Activated B cell treated with CpG ODN at 0.5 μM for 24 hours (primary cell): Measurements from ENCODE around the gene SYTL1. TPM values are rescaled to one million over a fixed set of nuclear protein-coding genes. Genes with fewer than 3 reads are reported as not detected.
"Not testable (repeated sequence)": the region's sequence is repeated elsewhere in the genome, so short reads cannot be mapped to it uniquely, and the experiment has no call there.

Experiments
- ATAC-seq: fragments of 200-7000 bp; cut with Tn5 transposase; one replicate; pipeline ENCODE4 v1.10.0; 2021; ENCODE audit warnings: low read depth, mild to moderate bottlenecking, moderate library complexity
- CTCF ChIA-PET: fragments of 350-600 bp; sonication (Branson Sonifier 250); formaldehyde crosslinking; loops from one replicate; lab custom pipeline; 2021; ENCODE audit warnings: antibody characterized with exemption; lab: Charles Lee
- POLR2A ChIA-PET: fragments of 350-600 bp; sonication (Branson Sonifier 250); formaldehyde crosslinking; loops from one replicate; lab custom pipeline; 2021; ENCODE audit warnings: antibody characterized with exemption; lab: Charles Lee
- DNase-seq: peaks from one replicate; pipeline ENCODE4 v3.0.0; 2022
- H3K27ac Mint-ChIP-seq: one replicate; pipeline ENCODE4 v1.8.0; 2020; ENCODE audit warnings: mixed read lengths
- H3K27me3 Mint-ChIP-seq: one replicate; pipeline ENCODE4 v1.8.0; 2021; ENCODE audit warnings: mixed read lengths
- H3K36me3 Mint-ChIP-seq: one replicate; pipeline ENCODE4 v1.8.0; 2021; ENCODE audit warnings: low read depth, mixed read lengths
- H3K4me1 Mint-ChIP-seq: one replicate; pipeline ENCODE4 v1.8.0; 2021; ENCODE audit warnings: mixed read lengths
- H3K4me3 Mint-ChIP-seq: one replicate; pipeline ENCODE4 v1.8.0; 2020; ENCODE audit warnings: mild to moderate bottlenecking, mixed read lengths
- H3K9me3 Mint-ChIP-seq: one replicate; pipeline ENCODE4 v1.8.0; 2020; ENCODE audit warnings: mixed read lengths
- intact Hi-C: fragments of 100-400 bp; cut with micrococcal nuclease; formaldehyde crosslinking; loops from one replicate; pipeline ENCODE4 v1.15.1; 2024
- total RNA-seq: library from RNA; stranded (reverse); gene quantifications from 2 replicates; pipeline ENCODE4 v1.2.3, GENCODE V29; 2022
- TF ChIP-seq, protein P1 (sequence below): fragments of 200-600 bp; IDR thresholded peaks from one replicate; pipeline ENCODE4 v1.8.0; 2022; ENCODE audit warnings: antibody characterized with exemption, mild to moderate bottlenecking

Gene SYTL1
- total RNA-seq, 1 donor from 2014 or later: 76.0 TPM

DNA sequence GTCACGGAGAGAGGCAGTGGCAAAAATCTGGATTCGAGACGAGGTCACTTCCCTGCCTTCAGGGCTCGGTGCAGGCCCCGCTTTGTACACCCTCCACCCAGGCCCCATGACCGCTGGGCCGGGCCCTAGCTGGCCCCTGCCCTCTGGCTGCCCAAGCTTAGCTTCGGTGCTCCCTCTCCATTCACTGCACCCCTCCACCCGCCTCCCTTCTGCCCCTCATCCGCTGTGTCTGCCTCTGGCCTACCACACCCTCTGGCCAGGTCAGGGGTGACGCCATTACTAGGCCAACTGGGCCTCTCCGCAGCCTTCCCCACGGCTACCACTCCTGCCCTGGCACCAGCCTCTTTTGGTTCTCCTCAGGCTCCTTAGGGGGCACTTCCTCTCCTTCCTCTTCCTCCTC, 41.8 kb downstream of the SYTL1 start:
- H3K4me1 Mint-ChIP-seq: peaks cover 8% of the 10 kb centered on the region
- ChIA-PET CTCF (interaction anchor here (0.6 to 11.1 kb wide), 3 partner anchors 27 to 200 kb away, joined by 4 to 171 read pairs (median 18); no protein-coding TSS in a partner anchor), POLR2A (interaction anchor here (0.9 to 1.3 kb wide), 2 partner anchors 13 to 18 kb away, joined by 3 to 5 read pairs; no protein-coding TSS in a partner anchor)
- ATAC-seq: no peak
- no peaks in the 10 kb centered on the region for H3K36me3 Mint-ChIP-seq
- TF ChIP-seq, protein P1, sequence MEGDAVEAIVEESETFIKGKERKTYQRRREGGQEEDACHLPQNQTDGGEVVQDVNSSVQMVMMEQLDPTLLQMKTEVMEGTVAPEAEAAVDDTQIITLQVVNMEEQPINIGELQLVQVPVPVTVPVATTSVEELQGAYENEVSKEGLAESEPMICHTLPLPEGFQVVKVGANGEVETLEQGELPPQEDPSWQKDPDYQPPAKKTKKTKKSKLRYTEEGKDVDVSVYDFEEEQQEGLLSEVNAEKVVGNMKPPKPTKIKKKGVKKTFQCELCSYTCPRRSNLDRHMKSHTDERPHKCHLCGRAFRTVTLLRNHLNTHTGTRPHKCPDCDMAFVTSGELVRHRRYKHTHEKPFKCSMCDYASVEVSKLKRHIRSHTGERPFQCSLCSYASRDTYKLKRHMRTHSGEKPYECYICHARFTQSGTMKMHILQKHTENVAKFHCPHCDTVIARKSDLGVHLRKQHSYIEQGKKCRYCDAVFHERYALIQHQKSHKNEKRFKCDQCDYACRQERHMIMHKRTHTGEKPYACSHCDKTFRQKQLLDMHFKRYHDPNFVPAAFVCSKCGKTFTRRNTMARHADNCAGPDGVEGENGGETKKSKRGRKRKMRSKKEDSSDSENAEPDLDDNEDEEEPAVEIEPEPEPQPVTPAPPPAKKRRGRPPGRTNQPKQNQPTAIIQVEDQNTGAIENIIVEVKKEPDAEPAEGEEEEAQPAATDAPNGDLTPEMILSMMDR: no peak
- no peak overlapping the region for H3K27ac Mint-ChIP-seq
- H3K27me3 Mint-ChIP-seq: peaks cover 2% of the 10 kb centered on the region
- intact Hi-C loops: no loop called here
- no peak for DNase-seq
- no peak overlapping the region for H3K4me3 Mint-ChIP-seq
- no peaks in the 10 kb centered on the region for H3K9me3 Mint-ChIP-seq

DNA sequence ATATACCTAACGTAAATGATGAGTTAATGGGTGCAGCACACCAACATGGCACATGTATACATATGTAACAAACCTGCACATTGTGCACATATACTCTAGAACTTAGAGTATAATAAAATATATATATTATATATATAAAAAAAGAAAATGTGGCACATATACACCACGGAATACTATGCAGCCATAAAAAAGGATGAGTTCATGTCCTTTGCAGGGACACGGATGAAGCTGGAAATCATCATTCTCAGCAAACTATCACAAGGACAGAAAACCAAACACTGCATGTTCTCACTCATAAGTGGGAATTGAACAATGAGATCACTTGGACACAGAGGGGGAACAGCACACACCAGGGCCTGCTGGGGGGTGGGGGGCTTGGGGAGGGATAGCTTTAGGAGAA, 43.0 kb downstream of the SYTL1 start:
- H3K9me3 Mint-ChIP-seq, H3K27ac Mint-ChIP-seq, DNase-seq, H3K27me3 Mint-ChIP-seq, H3K4me1 Mint-ChIP-seq, H3K4me3 Mint-ChIP-seq, intact Hi-C loops, H3K36me3 Mint-ChIP-seq, ATAC-seq: not testable (repeated sequence)
- CTCF ChIA-PET: interaction anchor here (4.1 to 11.1 kb wide), 3 partner anchors 27 to 85 kb away, joined by 18 to 171 read pairs (median 43); no protein-coding TSS in a partner anchor
- POLR2A ChIA-PET: interaction anchor here (0.6 to 1.0 kb wide), 2 partner anchors 20 to 828 kb away, joined by 3 read pairs; no protein-coding TSS in a partner anchor

DNA sequence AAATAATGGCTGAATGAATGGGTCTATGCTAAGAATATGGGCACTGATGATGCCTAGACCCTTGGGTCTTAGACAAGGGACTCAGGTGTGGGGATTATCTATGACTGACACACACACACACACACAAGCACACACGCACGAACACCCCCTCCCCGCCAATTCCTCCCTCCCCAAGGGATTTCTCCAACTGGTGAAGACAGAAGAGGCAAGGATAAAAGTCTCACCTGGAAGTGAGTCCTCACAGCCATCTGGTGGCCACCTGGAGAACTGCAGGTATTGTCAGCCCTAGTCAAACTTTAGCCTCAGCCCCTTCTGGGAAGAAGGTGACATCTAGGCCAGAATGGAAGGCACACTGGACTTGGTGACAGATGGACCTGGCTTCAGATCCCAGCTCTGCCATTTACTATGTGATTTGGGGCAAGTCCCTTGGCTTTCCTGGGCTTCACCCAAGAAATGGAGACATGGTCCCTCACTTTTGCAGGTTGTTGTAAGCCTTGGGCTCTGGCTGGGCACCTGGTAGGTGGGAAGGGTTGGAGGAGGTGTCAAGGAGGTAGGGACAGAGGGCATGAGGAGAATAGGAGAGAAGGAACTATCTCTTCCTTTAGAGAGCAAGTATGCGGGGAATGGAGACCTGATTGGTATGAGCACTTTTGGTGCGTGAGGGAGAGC, 46.6 kb downstream of the SYTL1 start:
- ATAC-seq (peak; percentile 26), DNase-seq (peak; percentile 60)
- peak overlapping the region; percentile 56 for H3K27ac Mint-ChIP-seq
- no peaks in the 10 kb centered on the region for H3K27me3 Mint-ChIP-seq
- peak overlapping the region; percentile 8 for H3K4me3 Mint-ChIP-seq
- ChIA-PET POLR2A (interaction anchor here (0.7 to 1.0 kb wide), 2 partner anchors 45 to 88 kb away, joined by 3 read pairs; no protein-coding TSS in a partner anchor), CTCF (interaction anchor here (0.7 to 11.1 kb wide), 13 partner anchors 23 to 289 kb away, joined by 3 to 171 read pairs (median 5); partner anchors contain the start of gene MAP3K6)
- H3K36me3 Mint-ChIP-seq: no peaks in the 10 kb centered on the region
- no peaks in the 10 kb centered on the region for H3K9me3 Mint-ChIP-seq
- H3K4me1 Mint-ChIP-seq: peaks cover 16% of the 10 kb centered on the region
- TF ChIP-seq, protein P1: peak; percentile 30
- intact Hi-C loops: loop anchor here (1.0 kb wide), 5 partner anchors 23 to 286 kb away; no protein-coding TSS in a partner anchor

DNA sequence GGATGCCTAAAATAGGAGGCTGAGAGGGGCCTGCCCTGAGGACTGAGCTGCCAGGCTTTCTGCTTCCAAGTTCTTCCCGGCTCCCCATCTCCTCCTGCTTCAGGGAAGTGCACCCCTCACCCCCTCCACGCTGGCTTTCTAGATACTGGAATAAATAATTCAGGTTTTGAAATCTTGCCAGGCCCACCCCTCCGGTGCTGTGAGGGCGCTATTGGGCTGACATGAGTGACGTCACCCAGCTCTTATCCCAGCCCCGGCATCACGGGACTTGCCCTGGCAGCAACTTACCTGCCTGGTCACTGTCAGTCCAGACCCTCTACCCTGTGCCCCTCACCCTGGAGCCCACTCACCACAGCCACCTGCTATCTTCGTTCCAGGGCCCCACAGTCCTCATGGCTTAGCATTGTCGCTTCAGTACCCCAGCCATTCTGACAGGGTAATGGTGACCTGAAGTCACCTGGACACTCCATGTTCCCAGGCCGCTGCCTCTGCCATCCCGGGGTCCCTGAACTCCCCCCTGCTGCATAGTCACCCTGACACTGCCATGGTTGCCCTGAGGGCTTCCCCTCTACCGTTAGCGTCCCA, 49.8 kb downstream of the SYTL1 start:
- peak overlapping the region; percentile 60 for H3K27ac Mint-ChIP-seq
- peaks cover 18% of the 10 kb centered on the region for H3K4me1 Mint-ChIP-seq

More for the DNA sequence above, 49.8 kb downstream of the SYTL1 start:
- TF ChIP-seq, protein P1: no peak
- H3K27me3 Mint-ChIP-seq: no peaks in the 10 kb centered on the region
- ATAC-seq (no peak), DNase-seq (no peak)
- H3K4me3 Mint-ChIP-seq: peak overlapping the region; percentile 82
- H3K36me3 Mint-ChIP-seq: no peaks in the 10 kb centered on the region
- no peaks in the 10 kb centered on the region for H3K9me3 Mint-ChIP-seq
- ChIA-PET CTCF (interaction anchor here (0.9 to 11.1 kb wide), 12 partner anchors 25 to 347 kb away, joined by 3 to 171 read pairs (median 6); partner anchors contain the start of genes AHDC1 and MAP3K6), POLR2A (interaction anchor here (0.5 to 1.9 kb wide), 6 partner anchors 26 to 275 kb away, joined by 3 to 7 read pairs (median 4); partner anchors contain the start of gene SYTL1)
- intact Hi-C loops: loop anchor here (1.0 kb wide), 4 partner anchors 26 to 272 kb away; no protein-coding TSS in a partner anchor
